ENCODE measurements around the gene PTPN7.
"Not testable (repeated sequence)": the region's sequence is repeated elsewhere in the genome, so short reads cannot be mapped to it uniquely, and the experiment has no call there.

Gene PTPN7

GRCh38 chr1:202189918-202190715 is 29.7 kb upstream of the PTPN7 start:
- DNase-seq = no peak

- peak in 10 of 14 donors; percentile 15 to 76 (median 36) for DNase-seq
These were observed 28.8 kb upstream of the PTPN7 start for GRCh38 chr1:202189001-202189790.

GRCh38 chr1:202187697-202188407 is 27.4 kb upstream of the PTPN7 start:
- DNase-seq = no peak

GRCh38 chr1:202187041-202187671 is 26.8 kb upstream of the PTPN7 start:
- no peak for DNase-seq

GRCh38 chr1:202186327-202186726 is 25.9 kb upstream of the PTPN7 start:
- no peak for DNase-seq

GRCh38 chr1:202184750-202185460 is 24.5 kb upstream of the PTPN7 start:
- peak in 10 of 14 donors; percentile 23 to 73 (median 44) for DNase-seq

GRCh38 chr1:202182040-202182877 is 21.9 kb upstream of the PTPN7 start:
- DNase-seq = no peak

- no peak for DNase-seq
These were observed 21.2 kb upstream of the PTPN7 start for GRCh38 chr1:202181586-202181985.

- not testable (repeated sequence) for DNase-seq
These were observed 20.3 kb upstream of the PTPN7 start for GRCh38 chr1:202180751-202181139.

- DNase-seq = no peak
These were observed 19.7 kb upstream of the PTPN7 start for GRCh38 chr1:202179828-202180750.

GRCh38 chr1:202176949-202177927 is 16.8 kb upstream of the PTPN7 start:
- DNase-seq = no peak

- no peak for DNase-seq
These were observed 13.6 kb upstream of the PTPN7 start for GRCh38 chr1:202173993-202174392.

- no peak for DNase-seq
These were observed 11.6 kb upstream of the PTPN7 start for GRCh38 chr1:202172015-202172355.

- no peak for DNase-seq
These were observed 11.1 kb upstream of the PTPN7 start for GRCh38 chr1:202171292-202172014.

- no peak for DNase-seq
These were observed 10.3 kb upstream of the PTPN7 start for GRCh38 chr1:202170726-202171125.

GRCh38 chr1:202168861-202169260 is 8.5 kb upstream of the PTPN7 start:
- DNase-seq = no peak

- no peak for DNase-seq
These were observed 7.5 kb upstream of the PTPN7 start for GRCh38 chr1:202167708-202168415.
